Sigmoid colon (tissue), 7 donors: ENCODE results near the gene CYBC1. TPM values are rescaled to one million over a fixed set of nuclear protein-coding genes. Genes with fewer than 3 reads are reported as not detected.

Source experiments
- DNase-seq: peaks from one replicate; pipeline ENCODE4 v3.0.0-alpha.2; 2019
- H3K27ac ChIP-seq, 4 donors: fragments of 200-600 bp; sonication (generic); one replicate each; pipeline ENCODE4 v1.5.1; 2016 to 2019; ENCODE audit warnings: mild to moderate bottlenecking in 1 of 4
- H3K27me3 ChIP-seq, 3 donors: fragments of 200-600 bp; sonication (generic); one replicate each; pipeline ENCODE4 v1.5.1; 2019; ENCODE audit warnings: mild to moderate bottlenecking in 1 of 3
- H3K36me3 ChIP-seq, 4 donors: fragments of 200-600 bp; sonication (generic); one replicate each; pipeline ENCODE4 v1.5.1; 2016 to 2019
- H3K4me1 ChIP-seq, 4 donors: fragments of 200-600 bp; sonication (generic); one replicate each; pipeline ENCODE4 v1.5.1; 2017 to 2019
- H3K4me3 ChIP-seq, 4 donors: fragments of 200-600 bp; sonication (generic); one replicate each; pipeline ENCODE4 v1.5.1; 2017 to 2019; ENCODE audit warnings: mild to moderate bottlenecking in 2 of 4, moderate library complexity in 1 of 4
- H3K9me3 ChIP-seq, 4 donors: fragments of 200-600 bp in 3 of 4; sonication (generic) in 3 of 4; one replicate each; pipeline versions ENCODE4 v1.5.1 to v1.6.1; 2013 to 2019
- EP300 ChIP-seq, 4 donors: sonication (generic); formaldehyde crosslinking; IDR thresholded peaks; one replicate each; pipeline ENCODE4 v1.6.1; 2017; ENCODE audit warnings: antibody characterized with exemption in 4 of 4
- POLR2A ChIP-seq, 2 donors: fragments of 450-650 bp; IDR thresholded peaks; one replicate each; pipeline ENCODE4 v1.6.1; 2016; ENCODE audit warnings: antibody characterized with exemption in 2 of 2, mild to moderate bottlenecking in 2 of 2, moderate library complexity in 2 of 2
- POLR2AphosphoS5 ChIP-seq, 4 donors: sonication (generic); formaldehyde crosslinking; IDR thresholded peaks; one replicate each; pipeline ENCODE4 v1.6.1; 2017; ENCODE audit warnings: antibody characterized with exemption in 4 of 4
- WGBS, 2 donors: extraction: QIAGEN DNeasy Blood & Tissue Kit; methylation state at CpG; one replicate each; pipeline ENCODE4 v1.1.7; 2013; 5-methylcytosine and 5-hydroxymethylcytosine counted together
- intact Hi-C: fragments of 100-400 bp; cut with DNase I; formaldehyde crosslinking; loops from one replicate; pipeline ENCODE4 v1.15.1; 2023
- polyA plus RNA-seq, 3 donors: library from polyadenylated mRNA; stranded (reverse); fragments of 200-250 nt; gene quantifications; one replicate each; pipeline ENCODE4 v1.2.3, GENCODE V29; 2013
- total RNA-seq, 4 donors: library from RNA; depleted of rRNA; stranded (reverse); fragments of >200 nt; gene quantifications; one replicate each; pipeline ENCODE4 v1.1.0, GENCODE V29; 2016
- TF ChIP-seq, protein P1 (sequence below), 4 experiments: fragments of 450-650 bp in 3 of 4; fragments of 200-600 bp in 1 of 4; IDR thresholded peaks; one replicate each; pipeline ENCODE4 v1.5.1; 2016 to 2019; ENCODE audit warnings: antibody characterized with exemption in 4 of 4, mild to moderate bottlenecking in 3 of 4, moderate library complexity in 2 of 4
- donor health status: healthy with polysubstance abuse.
- donor health status: Bipolar disorder and iron deficiency.
- donor health status: healthy.

Gene CYBC1
- total and polyA plus RNA-seq, 7 donors = 22.8 to 116 (median 39.9) TPM

DNA sequence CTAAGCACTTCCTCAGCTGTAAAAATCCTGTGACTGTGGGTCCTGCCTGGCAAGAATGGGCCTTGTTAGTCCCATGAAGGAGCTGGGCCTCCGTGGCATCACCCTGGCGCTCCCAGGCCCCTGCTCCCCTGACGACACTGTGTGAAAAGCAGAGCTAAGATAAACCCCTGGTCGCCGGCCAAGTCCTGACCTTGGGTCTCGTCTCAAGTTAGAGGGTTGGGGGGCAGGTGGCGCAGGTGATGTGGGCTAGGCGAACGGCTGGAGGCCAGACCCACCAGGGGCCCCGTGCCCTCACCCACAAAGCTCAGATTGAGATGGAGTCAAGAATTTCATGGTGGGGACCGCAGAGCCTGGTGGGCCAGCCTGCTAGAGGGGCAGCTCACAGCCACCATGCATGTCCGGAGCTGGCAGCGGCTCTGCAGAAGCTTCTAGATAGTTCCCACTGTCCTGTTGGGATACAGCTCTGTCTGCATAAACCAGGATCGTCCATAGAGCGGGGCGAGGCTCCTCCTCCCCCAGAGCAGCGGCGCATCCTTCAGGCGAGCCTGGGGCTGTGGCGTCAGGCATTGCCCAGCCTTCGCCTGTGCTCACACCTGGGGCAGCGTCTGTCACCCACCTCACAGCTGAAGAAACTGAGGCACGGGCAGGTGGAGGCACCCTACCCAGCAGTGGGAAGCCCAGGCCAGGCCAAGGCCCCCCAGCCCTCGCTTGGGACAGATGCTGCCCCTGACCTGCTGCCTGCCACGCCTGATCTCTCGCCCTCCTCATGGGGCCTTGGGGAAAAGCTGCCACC, 12.0 kb downstream of the CYBC1 start:
- WGBS, 2 donors = 89 to 94% methylated on average over 26 of the region's 26 CpGs
- peaks cover 0 to 49% (median 6%) of the 10 kb centered on the region in 4 donors for H3K36me3 ChIP-seq
- H3K27me3 ChIP-seq = no peaks in the 10 kb centered on the region
- no peak overlapping the region for H3K27ac ChIP-seq
- intact Hi-C loops = no loop called here
- TF ChIP-seq EP300 (IDR thresholded peaks at IDR 0.05) (no peak), POLR2A (IDR thresholded peaks at IDR 0.05) (no peak), POLR2AphosphoS5 (IDR thresholded peaks at IDR 0.05) (no peak)
- TF ChIP-seq, protein P1, sequence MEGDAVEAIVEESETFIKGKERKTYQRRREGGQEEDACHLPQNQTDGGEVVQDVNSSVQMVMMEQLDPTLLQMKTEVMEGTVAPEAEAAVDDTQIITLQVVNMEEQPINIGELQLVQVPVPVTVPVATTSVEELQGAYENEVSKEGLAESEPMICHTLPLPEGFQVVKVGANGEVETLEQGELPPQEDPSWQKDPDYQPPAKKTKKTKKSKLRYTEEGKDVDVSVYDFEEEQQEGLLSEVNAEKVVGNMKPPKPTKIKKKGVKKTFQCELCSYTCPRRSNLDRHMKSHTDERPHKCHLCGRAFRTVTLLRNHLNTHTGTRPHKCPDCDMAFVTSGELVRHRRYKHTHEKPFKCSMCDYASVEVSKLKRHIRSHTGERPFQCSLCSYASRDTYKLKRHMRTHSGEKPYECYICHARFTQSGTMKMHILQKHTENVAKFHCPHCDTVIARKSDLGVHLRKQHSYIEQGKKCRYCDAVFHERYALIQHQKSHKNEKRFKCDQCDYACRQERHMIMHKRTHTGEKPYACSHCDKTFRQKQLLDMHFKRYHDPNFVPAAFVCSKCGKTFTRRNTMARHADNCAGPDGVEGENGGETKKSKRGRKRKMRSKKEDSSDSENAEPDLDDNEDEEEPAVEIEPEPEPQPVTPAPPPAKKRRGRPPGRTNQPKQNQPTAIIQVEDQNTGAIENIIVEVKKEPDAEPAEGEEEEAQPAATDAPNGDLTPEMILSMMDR (IDR thresholded peaks at IDR 0.05) = no peak
- no peak overlapping the region for H3K4me3 ChIP-seq
- no peak for DNase-seq
- H3K9me3 ChIP-seq = no peaks in the 10 kb centered on the region
- H3K4me1 ChIP-seq = no peaks in the 10 kb centered on the region

DNA sequence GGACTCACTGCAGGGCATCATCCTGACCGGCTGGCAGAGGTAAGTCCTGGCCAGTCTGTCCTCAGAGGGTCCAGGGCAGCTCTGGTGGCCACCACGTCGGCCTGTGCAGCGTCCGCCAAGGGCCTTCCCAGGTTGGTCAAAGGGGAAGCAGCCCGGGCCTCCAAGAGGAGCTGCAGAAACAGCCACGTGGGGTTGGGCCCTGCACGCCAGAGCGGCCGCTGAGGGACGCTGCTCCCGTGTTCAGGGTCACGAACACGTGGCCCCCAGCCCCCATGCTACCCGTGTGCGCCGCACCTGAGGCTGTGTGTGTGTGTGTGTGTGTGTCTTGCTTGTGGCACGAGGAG, 13.3 kb downstream of the CYBC1 start:
- no peak for DNase-seq
- H3K9me3 ChIP-seq = no peaks in the 10 kb centered on the region
- H3K36me3 ChIP-seq = peaks cover 0 to 38% (median 0%) of the 10 kb centered on the region in 4 donors
- 93 to 95% methylated on average over 18 of the region's 18 CpGs for WGBS, 2 donors
- H3K27me3 ChIP-seq = no peaks in the 10 kb centered on the region
- TF ChIP-seq POLR2AphosphoS5 (IDR thresholded peaks at IDR 0.05) = no peak
- TF ChIP-seq, protein P1 (IDR thresholded peaks at IDR 0.05) = no peak
- TF ChIP-seq POLR2A (IDR thresholded peaks at IDR 0.05) = no peak
- TF ChIP-seq EP300 (IDR thresholded peaks at IDR 0.05) = no peak
- H3K4me1 ChIP-seq = no peaks in the 10 kb centered on the region
- H3K4me3 ChIP-seq = no peak overlapping the region
- intact Hi-C loops = no loop called here
- H3K27ac ChIP-seq = no peak overlapping the region

DNA sequence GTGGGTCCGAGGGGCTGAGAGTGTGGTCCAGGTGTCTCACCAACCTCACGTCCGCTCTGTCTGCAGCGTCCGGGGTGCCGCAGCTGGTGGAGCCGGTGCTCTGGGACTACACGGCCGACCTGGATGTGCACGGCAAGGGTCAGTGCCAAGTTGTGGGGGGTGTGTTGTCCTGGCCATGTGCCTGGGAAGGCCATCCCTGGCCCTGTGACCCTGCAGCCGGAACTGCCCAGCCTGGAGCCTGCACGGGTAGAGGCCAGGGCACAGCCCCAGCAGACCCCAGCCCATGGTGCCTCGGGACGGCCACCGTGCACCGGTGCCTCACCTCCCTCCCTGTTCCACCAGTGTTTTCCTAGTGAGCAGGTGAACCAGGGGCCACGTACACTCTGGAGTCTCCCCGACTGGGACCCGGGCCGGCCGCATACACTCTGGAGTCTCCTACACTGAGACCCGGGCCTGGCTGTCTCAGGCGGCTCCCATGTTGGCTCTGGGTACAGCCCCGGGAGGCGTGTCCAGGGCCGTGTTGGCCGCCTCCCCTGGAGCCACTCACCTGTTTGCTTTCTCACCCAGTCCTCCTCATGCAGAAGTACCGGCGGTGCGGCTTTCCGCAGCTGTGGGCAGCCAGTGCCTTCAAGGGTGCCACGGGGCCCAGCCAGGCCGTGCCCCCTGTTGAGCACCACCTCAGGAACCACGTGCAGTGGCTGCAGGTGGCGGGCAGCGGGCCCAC, 13.8 kb downstream of the CYBC1 start:
- H3K9me3 ChIP-seq = no peaks in the 10 kb centered on the region
- intact Hi-C loops = no loop called here
- no peak overlapping the region for H3K4me3 ChIP-seq
- no peak for DNase-seq
- no peaks in the 10 kb centered on the region for H3K27me3 ChIP-seq
- no peaks in the 10 kb centered on the region for H3K4me1 ChIP-seq
- 89 to 93% methylated on average over 36 of the region's 36 CpGs for WGBS, 2 donors
- peaks cover 0 to 32% (median 0%) of the 10 kb centered on the region in 4 donors for H3K36me3 ChIP-seq
- no peak overlapping the region for H3K27ac ChIP-seq
- TF ChIP-seq EP300 (IDR thresholded peaks at IDR 0.05) = no peak
- TF ChIP-seq, protein P1 (IDR thresholded peaks at IDR 0.05) = no peak
- TF ChIP-seq POLR2AphosphoS5 (IDR thresholded peaks at IDR 0.05) = no peak
- TF ChIP-seq POLR2A (IDR thresholded peaks at IDR 0.05) = no peak

DNA sequence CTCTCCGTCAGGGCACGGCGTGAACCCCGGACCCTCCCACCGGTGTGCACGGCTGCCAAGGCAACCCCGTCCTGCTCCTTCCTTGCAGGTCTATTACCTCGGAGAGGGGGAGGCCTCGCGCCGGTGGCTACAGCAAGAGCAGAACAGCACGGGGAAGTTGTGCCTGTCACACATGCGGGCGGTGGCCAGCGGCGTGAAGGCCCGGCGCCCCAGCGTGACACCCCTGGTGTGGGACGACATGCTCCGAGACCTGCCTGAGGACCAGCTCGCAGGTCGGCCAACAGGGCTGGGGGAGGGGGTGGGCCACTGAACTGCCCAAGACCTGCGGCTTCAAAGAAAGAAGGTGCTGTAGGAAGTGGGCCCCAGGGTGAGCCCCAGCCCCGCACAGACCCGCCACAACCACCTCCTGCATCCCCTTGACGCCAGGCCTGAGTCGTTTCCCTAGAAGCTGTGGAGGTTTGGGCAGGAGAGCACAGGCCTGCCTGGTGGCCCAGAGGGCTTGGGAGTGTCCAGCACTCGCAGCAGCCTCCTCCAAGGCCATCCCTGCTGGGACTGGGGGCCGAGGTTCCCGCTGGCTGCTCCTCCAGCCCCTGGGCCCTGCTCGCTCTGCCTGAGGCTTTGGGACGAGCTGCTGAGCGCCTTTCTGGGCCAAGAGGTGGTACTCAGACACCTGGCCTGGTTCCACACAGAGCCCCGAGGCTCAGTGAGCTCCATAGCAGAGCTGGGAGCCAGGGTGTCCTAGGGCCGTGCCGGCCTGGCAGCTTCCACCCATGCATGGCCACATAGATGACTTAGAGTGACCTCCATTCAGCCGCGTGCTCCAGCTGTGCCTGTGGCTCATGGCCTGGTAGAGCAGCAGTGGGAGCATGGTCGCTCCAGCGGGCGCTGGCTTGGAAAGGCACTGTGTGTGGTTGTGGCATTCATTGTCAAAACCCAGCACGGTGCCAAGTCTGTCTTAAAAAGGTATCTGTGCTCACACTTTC, 14.7 kb downstream of the CYBC1 start:
- DNase-seq = no peak
- no peak overlapping the region for H3K27ac ChIP-seq
- WGBS, 2 donors = 93 to 94% methylated on average over 43 of the region's 43 CpGs
- intact Hi-C loops = no loop called here
- no peaks in the 10 kb centered on the region for H3K27me3 ChIP-seq
- H3K9me3 ChIP-seq = no peaks in the 10 kb centered on the region
- no peaks in the 10 kb centered on the region for H3K4me1 ChIP-seq
- peaks cover 0 to 30% (median 0%) of the 10 kb centered on the region in 4 donors for H3K36me3 ChIP-seq
- TF ChIP-seq POLR2A (IDR thresholded peaks at IDR 0.05) (no peak), EP300 (IDR thresholded peaks at IDR 0.05) (no peak), POLR2AphosphoS5 (IDR thresholded peaks at IDR 0.05) (no peak)
- TF ChIP-seq, protein P1 (IDR thresholded peaks at IDR 0.05) = no peak
- H3K4me3 ChIP-seq = no peak overlapping the region
